Panc1 (cell line): ENCODE results near the gene CCDC50. TPM values are rescaled to one million over a fixed set of nuclear protein-coding genes. Genes with fewer than 3 reads are reported as not detected.

Experiments
- ATAC-seq: fragments of 200-7000 bp; cut with Tn5 transposase; 2 replicates; pipeline ENCODE4 v1.9.1; 2020; ENCODE audit warnings: mild to moderate bottlenecking, moderate library complexity
- BruUV-seq: library from RNA; stranded (reverse); fragments of 400-500 nt; replicated peaks from 2 replicates; lab custom pipeline; 2021; lab: Mats Ljungman, UMichigan
- CTCF ChIA-PET: fragments of 300-600 bp; sonication (Branson Sonifier 250); formaldehyde crosslinking; loops from one replicate; lab custom pipeline; 2022; ENCODE audit warnings: antibody characterized with exemption; lab: Charles Lee
- POLR2A ChIA-PET: fragments of 300-600 bp; sonication (Branson Sonifier 250); formaldehyde crosslinking; loops from one replicate; lab custom pipeline; 2022; ENCODE audit warnings: antibody characterized with exemption; lab: Charles Lee
- DNase-seq: peaks from one replicate; pipeline ENCODE4 v3.0.0-alpha.2; 2010; ENCODE audit warnings: low read depth, low spot score
- H3K27ac ChIP-seq: 2 replicates; pipeline ENCODE4 v1.5.1; 2011; ENCODE audit warnings: mild to moderate bottlenecking, low read length, inconsistent platforms
- H3K27me3 ChIP-seq: fragments of 200-500 bp; sonication (Bioruptor generic); 2 replicates; pipeline ENCODE4 v1.6.0; 2014; ENCODE audit warnings: low read length, inconsistent platforms; ENCODE audit not compliant: control insufficient read depth, insufficient read depth
- H3K36me3 ChIP-seq: fragments of 200-500 bp; sonication (Bioruptor generic); 2 replicates; pipeline ENCODE4 v1.5.1; 2014; ENCODE audit warnings: inconsistent platforms, mild to moderate bottlenecking, low read length, moderate library complexity; ENCODE audit not compliant: control insufficient read depth, insufficient read depth
- H3K4me1 ChIP-seq: 2 replicates; pipeline ENCODE4 v1.5.1; 2011; ENCODE audit warnings: inconsistent platforms, mild to moderate bottlenecking, low read length, moderate library complexity; ENCODE audit not compliant: control insufficient read depth, insufficient read depth
- H3K4me3 ChIP-seq, 2 experiments: 2 replicates each; pipeline ENCODE4 v1.5.1; 2011 to 2012; ENCODE audit warnings: low read depth in 2 of 2, low read length in 2 of 2, mild to moderate bottlenecking in 2 of 2, inconsistent platforms in 1 of 2, moderate library complexity in 1 of 2
- H3K9me3 ChIP-seq: fragments of 200-500 bp; sonication (Bioruptor generic); 2 replicates; pipeline ENCODE4 v1.5.1; 2014; ENCODE audit warnings: low read depth, mild to moderate bottlenecking, inconsistent platforms, low read length, moderate library complexity; ENCODE audit not compliant: control insufficient read depth, insufficient read depth
- CTCF ChIP-seq: fragments of 450-650 bp; IDR thresholded peaks from 2 replicates; pipeline ENCODE4 v1.5.1; 2017; ENCODE audit warnings: mild to moderate bottlenecking
- POLR2AphosphoS5 ChIP-seq: IDR thresholded peaks from 2 replicates; pipeline ENCODE4 v1.6.1; 2012; ENCODE audit warnings: mild to moderate bottlenecking, low read depth, low read length, moderate library complexity
- REST ChIP-seq, 2 experiments: IDR thresholded peaks; 2 replicates each; pipeline ENCODE4 v1.6.1; 2011 to 2012; ENCODE audit warnings: low read depth in 2 of 2, control low read depth in 1 of 2, low read length in 1 of 2, mild to moderate bottlenecking in 1 of 2, moderate library complexity in 1 of 2; ENCODE audit not compliant: insufficient read depth in 1 of 2
- SIN3A ChIP-seq: IDR thresholded peaks from 2 replicates; pipeline ENCODE4 v1.6.1; 2012; ENCODE audit warnings: low read depth, mild to moderate bottlenecking, low read length, moderate library complexity, borderline replicate concordance; ENCODE audit not compliant: insufficient read depth
- TCF7L2 ChIP-seq: IDR thresholded peaks from 2 replicates; pipeline ENCODE4 v1.6.1; 2011; ENCODE audit warnings: mild to moderate bottlenecking, low read depth, low read length, inconsistent platforms
- in situ Hi-C: cut with HindIII; loops from 2 replicates; pipeline ENCODE4 v1.10.0; 2016; ENCODE audit warnings: low sequenced_read_pairs, low pct_unique_long_range_greater_than_20kb
- intact Hi-C: fragments of 100-400 bp; cut with micrococcal nuclease; formaldehyde crosslinking; loops from one replicate; pipeline ENCODE4 v1.10.0; 2022; ENCODE audit not compliant: unreplicated experiment
- total RNA-seq: library from RNA; stranded (reverse); gene quantifications from one replicate; pipeline ENCODE4 v1.2.1, GENCODE V29; 2021; ENCODE audit not compliant: unreplicated experiment

Gene CCDC50
- total RNA-seq, 1 experiment from 2014 or later: 89.3 TPM

GRCh38 chr3:191393146-191393545 lies 64.0 kb downstream of the CCDC50 start:
- TF ChIP-seq REST (IDR thresholded peaks at IDR 0.05; ENCODE audit: insufficient read depth in 1 of 2, low read depth in 2 of 2, low read length in 1 of 2) (no peak), TCF7L2 (no peak), SIN3A (no peak), CTCF (no peak)
- Histone ChIP-seq H3K4me1 (no peaks in the 10 kb centered on the region), H3K9me3 (no peaks in the 10 kb centered on the region), H3K27ac (no peak overlapping the region), H3K4me3 (no peak overlapping the region), H3K27me3 (no peaks in the 10 kb centered on the region), H3K36me3 (0 out of 2 replicates have a peak, but pooled peaks cover 3% of the 10 kb centered on the region)
- intact Hi-C loops (loop anchor here (10.0 kb wide), 1 partner anchor 258 kb away; no protein-coding TSS in a partner anchor), in situ Hi-C loops (no loop called here)
- BruUV-seq: no TSS peak
- DNase-seq (no peak), ATAC-seq (no peak)
- ChIA-PET POLR2A (no interaction called here), CTCF (no interaction called here)

GRCh38 chr3:191397771-191398170 lies 68.6 kb downstream of the CCDC50 start:
- H3K27ac ChIP-seq: no peak overlapping the region
- ATAC-seq (no peak), DNase-seq (no peak)
- in situ Hi-C loops: no loop called here
- no peaks in the 10 kb centered on the region for H3K27me3 ChIP-seq
- POLR2A ChIA-PET: no interaction called here
- H3K36me3 ChIP-seq: 0 out of 2 replicates have a peak, but pooled peaks cover 3% of the 10 kb centered on the region
- no TSS peak for BruUV-seq
- intact Hi-C loops: loop anchor here (10.0 kb wide), 1 partner anchor 263 kb away; no protein-coding TSS in a partner anchor
- no peaks in the 10 kb centered on the region for H3K9me3 ChIP-seq
- CTCF ChIA-PET: no interaction called here
- TF ChIP-seq REST (IDR thresholded peaks at IDR 0.05; ENCODE audit: insufficient read depth in 1 of 2, low read depth in 2 of 2, low read length in 1 of 2) (no peak), TCF7L2 (no peak), CTCF (no peak), SIN3A (no peak), POLR2AphosphoS5 (no peak)
- no peak overlapping the region for H3K4me3 ChIP-seq
- no peaks in the 10 kb centered on the region for H3K4me1 ChIP-seq
